Activated CD4-positive, alpha-beta T cell treated with anti-CD3 and anti-CD28 coated beads, Interleukin-2, amount 50 U/mL, for 16 hours (primary cell): ENCODE data around the gene MED27.
"Not testable (repeated sequence)": the region's sequence is repeated elsewhere in the genome, so short reads cannot be mapped to it uniquely, and the experiment has no call there.

ENCODE experiments used
- DNase-seq: peaks from one replicate; pipeline ENCODE4 v3.0.0-alpha.2; 2020

MED27 gene

GRCh38 chr9:132012704-132013357 lies 66.8 kb downstream of the MED27 start:
- no peak for DNase-seq

GRCh38 chr9:132011896-132012295 lies 67.8 kb downstream of the MED27 start:
- DNase-seq = no peak

GRCh38 chr9:132011309-132011708 lies 68.4 kb downstream of the MED27 start:
- no peak for DNase-seq

- DNase-seq = not testable (repeated sequence)
These were observed 69.5 kb downstream of the MED27 start for GRCh38 chr9:132010201-132010600.

GRCh38 chr9:132008855-132009812 lies 70.5 kb downstream of the MED27 start:
- DNase-seq = no peak

- no peak for DNase-seq
These were observed 71.4 kb downstream of the MED27 start for GRCh38 chr9:132008184-132008803.

GRCh38 chr9:132007371-132008025 lies 72.2 kb downstream of the MED27 start:
- no peak for DNase-seq

- DNase-seq = peak; percentile 94
These were observed 72.8 kb downstream of the MED27 start for GRCh38 chr9:132006677-132007370.

- DNase-seq = no peak
These were observed 73.8 kb downstream of the MED27 start for GRCh38 chr9:132005899-132006298.

GRCh38 chr9:132004323-132004722 lies 75.3 kb downstream of the MED27 start:
- no peak for DNase-seq

GRCh38 chr9:132003896-132004295 lies 75.8 kb downstream of the MED27 start:
- DNase-seq = no peak

- DNase-seq = no peak
These were observed 76.4 kb downstream of the MED27 start for GRCh38 chr9:132003319-132003704.

- peak; percentile 25 for DNase-seq
These were observed 76.9 kb downstream of the MED27 start for GRCh38 chr9:132002643-132003318.

GRCh38 chr9:132001567-132001966 lies 78.1 kb downstream of the MED27 start:
- DNase-seq = no peak

- DNase-seq = no peak
These were observed 79.0 kb downstream of the MED27 start for GRCh38 chr9:132000659-132001058.

- peak; percentile 80 for DNase-seq
These were observed 79.7 kb downstream of the MED27 start for GRCh38 chr9:131999692-132000551.

GRCh38 chr9:131997779-131998178 lies 81.9 kb downstream of the MED27 start:
- DNase-seq = no peak

- no peak for DNase-seq
These were observed 82.6 kb downstream of the MED27 start for GRCh38 chr9:131997076-131997475.

- no peak for DNase-seq
These were observed 84.3 kb downstream of the MED27 start for GRCh38 chr9:131995382-131995781.

GRCh38 chr9:131994364-131995125 lies 85.1 kb downstream of the MED27 start:
- no peak for DNase-seq
